GM21367 (cell line): ENCODE results near the gene CNPY1.
"Not testable (repeated sequence)": the region's sequence is repeated elsewhere in the genome, so short reads cannot be mapped to it uniquely, and the experiment has no call there.

Source experiments
- ATAC-seq: cut with Tn5 transposase; IDR thresholded peaks from one replicate; pipeline ENCODE4 v1.9.1; 2021; ENCODE audit not compliant: unreplicated experiment

CNPY1 gene

GRCh38 chr7:155579565-155579964, 33.2 kb upstream of the CNPY1 start:
- ATAC-seq: no peak

- no peak for ATAC-seq
Observed at GRCh38 chr7:155578016-155578415, 31.7 kb upstream of the CNPY1 start.

GRCh38 chr7:155577509-155577905, 31.1 kb upstream of the CNPY1 start:
- ATAC-seq: no peak

- no peak for ATAC-seq
Observed at GRCh38 chr7:155576900-155577508, 30.6 kb upstream of the CNPY1 start.

GRCh38 chr7:155576416-155576815, 30.1 kb upstream of the CNPY1 start:
- ATAC-seq: no peak

- ATAC-seq: no peak
Observed at GRCh38 chr7:155574556-155575290, 28.4 kb upstream of the CNPY1 start.

- no peak for ATAC-seq
Observed at GRCh38 chr7:155571581-155572345, 25.4 kb upstream of the CNPY1 start.

- no peak for ATAC-seq
Observed at GRCh38 chr7:155570991-155571390, 24.6 kb upstream of the CNPY1 start.

- ATAC-seq: no peak
Observed at GRCh38 chr7:155570171-155570958, 24.0 kb upstream of the CNPY1 start.

GRCh38 chr7:155569681-155570080, 23.3 kb upstream of the CNPY1 start:
- ATAC-seq: no peak

GRCh38 chr7:155568842-155569494, 22.6 kb upstream of the CNPY1 start:
- no peak for ATAC-seq

- ATAC-seq: no peak
Observed at GRCh38 chr7:155568333-155568660, 21.9 kb upstream of the CNPY1 start.

- ATAC-seq: no peak
Observed at GRCh38 chr7:155567646-155568332, 21.4 kb upstream of the CNPY1 start.

GRCh38 chr7:155566011-155566836, 19.9 kb upstream of the CNPY1 start:
- no peak for ATAC-seq

GRCh38 chr7:155565596-155565995, 19.2 kb upstream of the CNPY1 start:
- ATAC-seq: no peak

- not testable (repeated sequence) for ATAC-seq
Observed at GRCh38 chr7:155562976-155563375, 16.6 kb upstream of the CNPY1 start.

GRCh38 chr7:155562106-155562505, 15.7 kb upstream of the CNPY1 start:
- no peak for ATAC-seq

GRCh38 chr7:155560982-155561686, 14.8 kb upstream of the CNPY1 start:
- no peak for ATAC-seq
